Hepatocyte (in vitro differentiated cells): Measurements from ENCODE around the gene ZNF3.

Experiments
- EZH2 ChIP-seq: fragments of 200-600 bp; sonication (generic); IDR thresholded peaks from 2 replicates; pipeline ENCODE4 v1.6.1; 2016; ENCODE audit warnings: antibody characterized with exemption, mild to moderate bottlenecking, borderline replicate concordance
- EZH2phosphoT487 ChIP-seq: fragments of 200-600 bp; sonication (generic); IDR thresholded peaks from one replicate; pipeline ENCODE4 v1.6.1; 2018; ENCODE audit warnings: antibody characterized with exemption, mild to moderate bottlenecking, low read depth, moderate library complexity; ENCODE audit not compliant: unreplicated experiment, severe bottlenecking
- TF ChIP-seq, protein P1 (sequence below): fragments of 200-600 bp; sonication (generic); IDR thresholded peaks from 2 replicates; pipeline ENCODE4 v1.5.1; 2016; ENCODE audit warnings: antibody characterized with exemption, mild to moderate bottlenecking; ENCODE audit not compliant: poor library complexity

DNA sequence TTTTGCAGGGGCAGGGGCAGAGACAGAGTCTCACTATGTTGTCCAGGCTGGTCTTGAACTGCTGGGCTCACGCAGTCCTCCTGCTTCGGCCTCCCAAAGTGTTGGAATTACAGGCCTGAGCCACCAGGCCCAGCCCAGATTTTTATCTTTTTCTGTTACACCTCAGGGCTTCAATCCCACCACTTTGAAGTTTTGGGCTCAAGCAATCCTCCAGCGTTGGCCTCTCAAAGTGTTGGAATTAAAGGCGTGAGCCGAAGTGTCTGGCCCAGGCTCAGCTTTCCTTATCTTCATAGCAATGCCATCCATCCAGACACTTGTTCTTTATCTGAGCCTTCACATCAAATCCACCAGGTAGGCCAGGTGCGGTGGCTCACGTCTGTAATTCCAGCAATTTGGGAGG is 33.5 kb upstream of the ZNF3 start:
- TF ChIP-seq EZH2 (no peak), EZH2phosphoT487 (no peak)
- TF ChIP-seq, protein P1, sequence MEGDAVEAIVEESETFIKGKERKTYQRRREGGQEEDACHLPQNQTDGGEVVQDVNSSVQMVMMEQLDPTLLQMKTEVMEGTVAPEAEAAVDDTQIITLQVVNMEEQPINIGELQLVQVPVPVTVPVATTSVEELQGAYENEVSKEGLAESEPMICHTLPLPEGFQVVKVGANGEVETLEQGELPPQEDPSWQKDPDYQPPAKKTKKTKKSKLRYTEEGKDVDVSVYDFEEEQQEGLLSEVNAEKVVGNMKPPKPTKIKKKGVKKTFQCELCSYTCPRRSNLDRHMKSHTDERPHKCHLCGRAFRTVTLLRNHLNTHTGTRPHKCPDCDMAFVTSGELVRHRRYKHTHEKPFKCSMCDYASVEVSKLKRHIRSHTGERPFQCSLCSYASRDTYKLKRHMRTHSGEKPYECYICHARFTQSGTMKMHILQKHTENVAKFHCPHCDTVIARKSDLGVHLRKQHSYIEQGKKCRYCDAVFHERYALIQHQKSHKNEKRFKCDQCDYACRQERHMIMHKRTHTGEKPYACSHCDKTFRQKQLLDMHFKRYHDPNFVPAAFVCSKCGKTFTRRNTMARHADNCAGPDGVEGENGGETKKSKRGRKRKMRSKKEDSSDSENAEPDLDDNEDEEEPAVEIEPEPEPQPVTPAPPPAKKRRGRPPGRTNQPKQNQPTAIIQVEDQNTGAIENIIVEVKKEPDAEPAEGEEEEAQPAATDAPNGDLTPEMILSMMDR, result no peak
